Neural cell (in vitro differentiated cells): ENCODE results near the gene REEP1. TPM values are rescaled to one million over a fixed set of nuclear protein-coding genes. Genes with fewer than 3 reads are reported as not detected.

Experiments used
- H2AFZ ChIP-seq: fragments of 200-600, 300-800 bp; sonication (generic), shearing (Covaris generic); 2 replicates; pipeline ENCODE4 v1.6.0; 2014; ENCODE audit warnings: low read depth, mild to moderate bottlenecking, antibody characterized with exemption, low read length, moderate library complexity
- H3F3A ChIP-seq: fragments of 200-600 bp; shearing (Covaris generic); 2 replicates; pipeline ENCODE4 v1.6.1; 2016; ENCODE audit warnings: mild to moderate bottlenecking, moderate library complexity, mixed read lengths, antibody characterized with exemption, low read length; ENCODE audit not compliant: insufficient read depth, poor library complexity, severe bottlenecking
- H3K27ac ChIP-seq: fragments of 200-600, 300-800 bp; sonication (generic), shearing (Covaris generic); 2 replicates; pipeline ENCODE4 v1.5.1; 2014; ENCODE audit warnings: mild to moderate bottlenecking, low read length, moderate library complexity
- H3K27me3 ChIP-seq: fragments of 300-800, 200-600 bp; sonication (generic), shearing (Covaris generic); 2 replicates; pipeline ENCODE4 v1.6.0; 2014; ENCODE audit warnings: mild to moderate bottlenecking, low read depth, low read length, moderate library complexity; ENCODE audit not compliant: insufficient read depth
- H3K36me3 ChIP-seq: fragments of 300-800, 200-600 bp; sonication (generic), shearing (Covaris generic); 2 replicates; pipeline ENCODE4 v1.5.1; 2014; ENCODE audit warnings: mild to moderate bottlenecking, antibody characterized with exemption, low read length, moderate library complexity; ENCODE audit not compliant: insufficient read depth
- H3K4me2 ChIP-seq: fragments of 300-800, 200-600 bp; sonication (generic), shearing (Covaris generic); 2 replicates; pipeline ENCODE4 v1.6.0; 2014; ENCODE audit warnings: mild to moderate bottlenecking, low read length
- H3K4me3 ChIP-seq: fragments of 300-800, 200-600 bp; sonication (generic), shearing (Covaris generic); 2 replicates; pipeline ENCODE4 v1.5.1; 2014; ENCODE audit warnings: mild to moderate bottlenecking, low read length, moderate library complexity
- H3K79me2 ChIP-seq: fragments of 200-600 bp; shearing (Covaris generic); replicated peaks from 2 replicates; pipeline ENCODE4 v1.6.0; 2014; ENCODE audit warnings: mild to moderate bottlenecking, low read length, moderate library complexity; ENCODE audit not compliant: insufficient read depth
- H3K9ac ChIP-seq: fragments of 300-800, 200-600 bp; sonication (generic), shearing (Covaris generic); 2 replicates; pipeline ENCODE4 v1.6.1; 2016; ENCODE audit warnings: mild to moderate bottlenecking, low read length, mixed read lengths
- H3K9me2 ChIP-seq: fragments of 200-600 bp; shearing (Covaris generic); 2 replicates; pipeline ENCODE4 v1.6.1; 2016; ENCODE audit warnings: mild to moderate bottlenecking, low read length, mixed read lengths; ENCODE audit not compliant: insufficient read depth
- H3K9me3 ChIP-seq: fragments of 200-600, 300-800 bp; sonication (generic), shearing (Covaris generic); 2 replicates; pipeline ENCODE4 v1.6.1; 2016; ENCODE audit warnings: mild to moderate bottlenecking, mixed run types, low read length, moderate library complexity, mixed read lengths
- H4K20me1 ChIP-seq: fragments of 200-600 bp; shearing (Covaris generic); 2 replicates; pipeline ENCODE4 v1.6.1; 2016; ENCODE audit warnings: mild to moderate bottlenecking, mixed run types; ENCODE audit not compliant: insufficient read depth
- EP300 ChIP-seq: fragments of 450-650 bp; conservative IDR thresholded peaks from 2 replicates; pipeline ENCODE4 v1.6.1; 2014; ENCODE audit warnings: antibody characterized with exemption, mild to moderate bottlenecking, moderate library complexity; ENCODE audit not compliant: poor library complexity, severe bottlenecking
- EZH2 ChIP-seq: fragments of 200-600, 300-800 bp; shearing (Covaris generic), sonication (generic); IDR thresholded peaks from 2 replicates; pipeline ENCODE4 v1.6.1; 2014; ENCODE audit warnings: antibody characterized with exemption, low read length, borderline replicate concordance, mild to moderate bottlenecking; ENCODE audit not compliant: insufficient read depth, poor library complexity, severe bottlenecking
- MXI1 ChIP-seq: fragments of 450-650 bp; conservative IDR thresholded peaks from 2 replicates; pipeline ENCODE4 v1.6.1; 2014; ENCODE audit warnings: antibody characterized with exemption, mild to moderate bottlenecking; ENCODE audit not compliant: poor library complexity, severe bottlenecking
- POLR2AphosphoS5 ChIP-seq: IDR thresholded peaks from 2 replicates; pipeline ENCODE4 v1.6.1; 2012
- RAD21 ChIP-seq: fragments of 450-650 bp; conservative IDR thresholded peaks from 2 replicates; pipeline ENCODE4 v1.6.1; 2014; ENCODE audit warnings: antibody characterized with exemption, mild to moderate bottlenecking, moderate library complexity
- SMC3 ChIP-seq: fragments of 450-650 bp; conservative IDR thresholded peaks from 2 replicates; pipeline ENCODE4 v1.6.1; 2014; ENCODE audit warnings: antibody characterized with exemption, mild to moderate bottlenecking, moderate library complexity; ENCODE audit not compliant: poor library complexity
- TAF1 ChIP-seq: IDR thresholded peaks from 2 replicates; pipeline ENCODE4 v1.6.1; 2012; ENCODE audit warnings: low read depth
- polyA plus RNA-seq: library from polyadenylated mRNA; depleted of rRNA; stranded (reverse); fragments of >200 nt; gene quantifications from 2 replicates; pipeline ENCODE4 v1.2.3, GENCODE V29; 2014
- TF ChIP-seq, protein P1 (sequence below): fragments of 450-650 bp; IDR thresholded peaks from 2 replicates; pipeline ENCODE4 v1.5.1; 2014; ENCODE audit warnings: antibody characterized with exemption, mild to moderate bottlenecking, moderate library complexity; ENCODE audit not compliant: poor library complexity, severe bottlenecking
- TF ChIP-seq, protein P2 (sequence below): IDR thresholded peaks from 2 replicates; pipeline ENCODE4 v1.6.1; 2012; ENCODE audit warnings: borderline replicate concordance

The REEP1 gene
- polyA plus RNA-seq, 1 donor from 2014 or later = 121 TPM

DNA sequence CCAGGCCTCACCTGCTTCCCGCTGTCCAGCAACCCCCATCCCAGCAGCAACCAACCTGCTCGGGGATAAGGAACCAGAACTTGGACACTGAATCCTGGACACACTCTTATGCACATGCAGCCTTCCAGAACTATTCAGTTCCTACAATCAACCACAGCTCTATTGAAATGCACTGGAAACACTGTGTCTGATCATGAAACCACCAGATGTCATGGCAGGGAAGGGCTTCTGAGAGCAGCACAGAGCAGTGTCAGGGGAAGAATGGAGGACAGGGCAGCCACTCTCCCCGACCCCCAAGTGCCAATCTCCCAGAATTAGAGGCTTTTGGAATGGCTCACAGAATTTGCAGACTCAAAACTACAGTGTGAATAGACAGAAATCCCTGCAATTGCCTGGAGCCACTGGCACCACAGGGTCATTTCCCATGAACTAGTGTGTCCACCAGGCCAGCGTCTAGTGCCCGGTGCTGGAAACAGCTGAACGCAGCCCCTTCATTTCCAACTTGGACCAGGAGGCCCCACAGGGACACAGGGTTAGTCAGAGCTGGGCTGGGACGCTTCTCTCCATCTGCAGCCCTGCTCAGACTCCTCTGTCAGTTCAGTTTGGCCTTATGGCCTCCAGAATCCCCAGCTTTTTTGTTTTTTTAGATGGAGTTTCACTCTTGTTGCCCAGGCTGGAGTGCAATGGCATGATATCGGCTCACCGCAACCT lies 112.6 kb downstream of the REEP1 start:
- no peaks in the 10 kb centered on the region for H3K9me3 ChIP-seq
- H2AFZ ChIP-seq = no peak overlapping the region
- no peak overlapping the region for H3K4me2 ChIP-seq
- peak overlapping the region; percentile 51 for H3K9ac ChIP-seq
- peaks cover 6% of the 10 kb centered on the region for H3K36me3 ChIP-seq
- no peaks in the 10 kb centered on the region for H3K27me3 ChIP-seq
- H3K4me3 ChIP-seq = no peak overlapping the region
- peaks cover 7% of the 10 kb centered on the region for H3F3A ChIP-seq
- no peaks in the 10 kb centered on the region for H3K79me2 ChIP-seq
- no peak for TF ChIP-seq TAF1
- H3K27ac ChIP-seq = peak overlapping the region; percentile 73
- no peaks in the 10 kb centered on the region for H4K20me1 ChIP-seq
- H3K9me2 ChIP-seq = no peaks in the 10 kb centered on the region

DNA sequence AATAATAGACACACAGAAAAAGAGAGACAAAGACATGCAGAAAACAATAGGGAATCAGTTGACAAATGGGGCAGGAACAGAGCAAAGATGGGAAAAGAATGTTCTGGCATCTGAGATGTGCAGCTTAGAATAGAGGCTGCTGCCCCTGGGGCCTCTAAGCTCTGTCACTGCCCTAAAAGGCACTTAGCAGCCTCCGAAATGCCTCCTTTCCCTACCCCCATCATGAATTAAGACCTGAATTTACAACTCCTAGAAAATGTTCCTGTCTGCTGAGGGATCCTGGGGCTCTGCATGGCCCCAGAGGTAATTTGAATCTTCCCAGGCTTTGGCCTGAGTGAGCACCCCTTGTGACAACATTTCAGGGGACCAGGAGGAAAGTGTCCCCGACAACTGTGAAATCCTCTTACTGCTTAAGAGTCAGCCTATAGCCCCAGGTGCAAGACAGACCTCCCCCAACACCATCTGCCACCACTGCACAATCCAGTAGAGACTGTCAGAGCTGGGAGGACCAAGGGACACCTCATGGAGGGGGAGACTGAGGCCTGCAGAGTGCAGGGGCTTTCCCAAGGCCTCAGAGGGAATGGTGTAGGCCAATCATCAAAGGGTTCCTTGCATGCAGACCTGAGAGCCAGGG lies 113.4 kb downstream of the REEP1 start:
- TF ChIP-seq EP300 = no peak
- no peak for TF ChIP-seq RAD21
- no peak for TF ChIP-seq MXI1
- no peak for TF ChIP-seq POLR2AphosphoS5
- TF ChIP-seq, protein P1, sequence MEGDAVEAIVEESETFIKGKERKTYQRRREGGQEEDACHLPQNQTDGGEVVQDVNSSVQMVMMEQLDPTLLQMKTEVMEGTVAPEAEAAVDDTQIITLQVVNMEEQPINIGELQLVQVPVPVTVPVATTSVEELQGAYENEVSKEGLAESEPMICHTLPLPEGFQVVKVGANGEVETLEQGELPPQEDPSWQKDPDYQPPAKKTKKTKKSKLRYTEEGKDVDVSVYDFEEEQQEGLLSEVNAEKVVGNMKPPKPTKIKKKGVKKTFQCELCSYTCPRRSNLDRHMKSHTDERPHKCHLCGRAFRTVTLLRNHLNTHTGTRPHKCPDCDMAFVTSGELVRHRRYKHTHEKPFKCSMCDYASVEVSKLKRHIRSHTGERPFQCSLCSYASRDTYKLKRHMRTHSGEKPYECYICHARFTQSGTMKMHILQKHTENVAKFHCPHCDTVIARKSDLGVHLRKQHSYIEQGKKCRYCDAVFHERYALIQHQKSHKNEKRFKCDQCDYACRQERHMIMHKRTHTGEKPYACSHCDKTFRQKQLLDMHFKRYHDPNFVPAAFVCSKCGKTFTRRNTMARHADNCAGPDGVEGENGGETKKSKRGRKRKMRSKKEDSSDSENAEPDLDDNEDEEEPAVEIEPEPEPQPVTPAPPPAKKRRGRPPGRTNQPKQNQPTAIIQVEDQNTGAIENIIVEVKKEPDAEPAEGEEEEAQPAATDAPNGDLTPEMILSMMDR = no peak
- TF ChIP-seq TAF1 = no peak
- TF ChIP-seq SMC3 = no peak
- TF ChIP-seq, protein P2, sequence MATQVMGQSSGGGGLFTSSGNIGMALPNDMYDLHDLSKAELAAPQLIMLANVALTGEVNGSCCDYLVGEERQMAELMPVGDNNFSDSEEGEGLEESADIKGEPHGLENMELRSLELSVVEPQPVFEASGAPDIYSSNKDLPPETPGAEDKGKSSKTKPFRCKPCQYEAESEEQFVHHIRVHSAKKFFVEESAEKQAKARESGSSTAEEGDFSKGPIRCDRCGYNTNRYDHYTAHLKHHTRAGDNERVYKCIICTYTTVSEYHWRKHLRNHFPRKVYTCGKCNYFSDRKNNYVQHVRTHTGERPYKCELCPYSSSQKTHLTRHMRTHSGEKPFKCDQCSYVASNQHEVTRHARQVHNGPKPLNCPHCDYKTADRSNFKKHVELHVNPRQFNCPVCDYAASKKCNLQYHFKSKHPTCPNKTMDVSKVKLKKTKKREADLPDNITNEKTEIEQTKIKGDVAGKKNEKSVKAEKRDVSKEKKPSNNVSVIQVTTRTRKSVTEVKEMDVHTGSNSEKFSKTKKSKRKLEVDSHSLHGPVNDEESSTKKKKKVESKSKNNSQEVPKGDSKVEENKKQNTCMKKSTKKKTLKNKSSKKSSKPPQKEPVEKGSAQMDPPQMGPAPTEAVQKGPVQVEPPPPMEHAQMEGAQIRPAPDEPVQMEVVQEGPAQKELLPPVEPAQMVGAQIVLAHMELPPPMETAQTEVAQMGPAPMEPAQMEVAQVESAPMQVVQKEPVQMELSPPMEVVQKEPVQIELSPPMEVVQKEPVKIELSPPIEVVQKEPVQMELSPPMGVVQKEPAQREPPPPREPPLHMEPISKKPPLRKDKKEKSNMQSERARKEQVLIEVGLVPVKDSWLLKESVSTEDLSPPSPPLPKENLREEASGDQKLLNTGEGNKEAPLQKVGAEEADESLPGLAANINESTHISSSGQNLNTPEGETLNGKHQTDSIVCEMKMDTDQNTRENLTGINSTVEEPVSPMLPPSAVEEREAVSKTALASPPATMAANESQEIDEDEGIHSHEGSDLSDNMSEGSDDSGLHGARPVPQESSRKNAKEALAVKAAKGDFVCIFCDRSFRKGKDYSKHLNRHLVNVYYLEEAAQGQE = no peak
- no peak for TF ChIP-seq EZH2
- no peaks in the 10 kb centered on the region for H3K27me3 ChIP-seq
- H3K9ac ChIP-seq = peak overlapping the region; percentile 51
- H3K27ac ChIP-seq = peak overlapping the region; percentile 73
- no peaks in the 10 kb centered on the region for H4K20me1 ChIP-seq
- no peak overlapping the region for H3K4me2 ChIP-seq
- H2AFZ ChIP-seq = no peak overlapping the region
- H3K36me3 ChIP-seq = peaks cover 6% of the 10 kb centered on the region
- H3K79me2 ChIP-seq = no peaks in the 10 kb centered on the region
- H3K9me3 ChIP-seq = no peaks in the 10 kb centered on the region
- no peaks in the 10 kb centered on the region for H3K9me2 ChIP-seq
- peaks cover 7% of the 10 kb centered on the region for H3F3A ChIP-seq
- no peak overlapping the region for H3K4me3 ChIP-seq
